ENCODE measurements around the gene ARHGAP15. TPM values are rescaled to one million over a fixed set of nuclear protein-coding genes. Genes with fewer than 3 reads are reported as not detected.

The ARHGAP15 gene
- total and polyA plus RNA-seq, 2 donors from 2014 or later: 5.7 to 23.1 TPM

GRCh38 chr2:143696651-143697050 is 567.4 kb downstream of the ARHGAP15 start:
- H3K36me3 ChIP-seq (ENCODE audit: control insufficient read depth in 2 of 3, insufficient read depth in 3 of 3, low read length in 3 of 3): no peaks in the 10 kb centered on the region
- no peak overlapping the region for H3K4me3 ChIP-seq (ENCODE audit: low read length in 3 of 3)
- H3K9ac ChIP-seq (ENCODE audit: low read length in 3 of 3): no peak overlapping the region
- no peaks in the 10 kb centered on the region for H3K4me1 ChIP-seq (ENCODE audit: control insufficient read depth in 2 of 3, insufficient read depth in 2 of 3, low read depth in 1 of 3, low read length in 3 of 3)
- TF ChIP-seq, protein P1, sequence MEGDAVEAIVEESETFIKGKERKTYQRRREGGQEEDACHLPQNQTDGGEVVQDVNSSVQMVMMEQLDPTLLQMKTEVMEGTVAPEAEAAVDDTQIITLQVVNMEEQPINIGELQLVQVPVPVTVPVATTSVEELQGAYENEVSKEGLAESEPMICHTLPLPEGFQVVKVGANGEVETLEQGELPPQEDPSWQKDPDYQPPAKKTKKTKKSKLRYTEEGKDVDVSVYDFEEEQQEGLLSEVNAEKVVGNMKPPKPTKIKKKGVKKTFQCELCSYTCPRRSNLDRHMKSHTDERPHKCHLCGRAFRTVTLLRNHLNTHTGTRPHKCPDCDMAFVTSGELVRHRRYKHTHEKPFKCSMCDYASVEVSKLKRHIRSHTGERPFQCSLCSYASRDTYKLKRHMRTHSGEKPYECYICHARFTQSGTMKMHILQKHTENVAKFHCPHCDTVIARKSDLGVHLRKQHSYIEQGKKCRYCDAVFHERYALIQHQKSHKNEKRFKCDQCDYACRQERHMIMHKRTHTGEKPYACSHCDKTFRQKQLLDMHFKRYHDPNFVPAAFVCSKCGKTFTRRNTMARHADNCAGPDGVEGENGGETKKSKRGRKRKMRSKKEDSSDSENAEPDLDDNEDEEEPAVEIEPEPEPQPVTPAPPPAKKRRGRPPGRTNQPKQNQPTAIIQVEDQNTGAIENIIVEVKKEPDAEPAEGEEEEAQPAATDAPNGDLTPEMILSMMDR (IDR thresholded peaks at IDR 0.05; ENCODE audit: borderline replicate concordance, extremely low read depth, insufficient read depth): no peak
- H3K27ac ChIP-seq (ENCODE audit: low read depth in 2 of 2, low read length in 2 of 2): no peak overlapping the region
- FAIRE-seq (no peak), DNase-seq (no peak)
- H3K27me3 ChIP-seq (ENCODE audit: control insufficient read depth, insufficient read depth, low read length): no peaks in the 10 kb centered on the region
- intact Hi-C loops (cut with DNase I): no loop called here
- no peaks in the 10 kb centered on the region for H3K9me3 ChIP-seq (ENCODE audit: control insufficient read depth in 2 of 3, insufficient read depth in 1 of 3, low read length in 3 of 3)

DNA sequence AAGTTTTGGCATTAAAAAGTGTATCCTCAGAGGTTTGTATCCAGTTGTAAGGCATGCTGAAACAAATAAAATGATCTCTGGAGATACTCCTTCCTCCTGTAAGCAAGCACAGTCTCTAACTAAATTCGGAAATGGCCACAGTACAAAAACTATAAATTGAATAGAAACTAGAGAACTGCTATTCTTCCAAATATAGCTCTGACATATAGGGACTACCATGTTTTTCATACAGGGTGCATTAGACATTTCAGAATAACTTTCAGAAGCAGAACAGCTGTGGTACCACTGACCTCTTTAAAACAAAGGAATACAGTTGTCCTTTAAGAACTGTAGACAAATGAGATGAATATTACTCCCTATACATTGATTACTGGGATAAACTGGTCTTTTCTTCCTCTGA is 568.5 kb downstream of the ARHGAP15 start:
- Histone ChIP-seq H3K27me3 (ENCODE audit: control insufficient read depth, insufficient read depth, low read length) (no peaks in the 10 kb centered on the region), H3K4me1 (ENCODE audit: control insufficient read depth in 2 of 3, insufficient read depth in 2 of 3, low read depth in 1 of 3, low read length in 3 of 3) (no peaks in the 10 kb centered on the region), H3K9me3 (ENCODE audit: control insufficient read depth in 2 of 3, insufficient read depth in 1 of 3, low read length in 3 of 3) (no peaks in the 10 kb centered on the region), H3K9ac (ENCODE audit: low read length in 3 of 3) (no peak overlapping the region), H3K4me3 (ENCODE audit: low read length in 3 of 3) (no peak overlapping the region), H3K36me3 (ENCODE audit: control insufficient read depth in 2 of 3, insufficient read depth in 3 of 3, low read length in 3 of 3) (no peaks in the 10 kb centered on the region), H3K27ac (ENCODE audit: low read depth in 2 of 2, low read length in 2 of 2) (no peak overlapping the region)
- TF ChIP-seq, protein P1 (IDR thresholded peaks at IDR 0.05; ENCODE audit: borderline replicate concordance, extremely low read depth, insufficient read depth): no peak
- no peak for FAIRE-seq
- intact Hi-C loops (cut with DNase I): no loop called here
- DNase-seq: no peak

DNA sequence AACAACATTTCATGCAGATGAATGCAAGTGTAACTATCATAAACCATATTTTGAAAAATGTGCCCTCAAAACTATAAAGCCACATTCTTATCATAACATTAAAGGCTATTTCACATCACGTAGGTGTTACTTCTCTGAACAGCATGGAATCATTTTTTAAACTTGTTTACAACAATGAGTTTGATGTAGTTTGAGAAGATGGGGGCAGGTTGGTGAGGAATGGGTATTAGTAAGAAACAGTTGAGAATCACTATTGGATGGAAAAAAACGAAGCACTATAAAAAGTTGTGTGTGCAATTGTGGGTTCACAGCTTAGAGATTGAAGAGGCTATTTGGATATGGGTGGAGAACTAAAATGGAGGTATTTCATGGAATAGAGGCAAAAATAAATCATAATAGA is 569.1 kb downstream of the ARHGAP15 start:
- FAIRE-seq (no peak), DNase-seq (no peak)
- no peak overlapping the region for H3K27ac ChIP-seq (ENCODE audit: low read depth in 2 of 2, low read length in 2 of 2)
- intact Hi-C loops (cut with DNase I): no loop called here
- H3K9ac ChIP-seq (ENCODE audit: low read length in 3 of 3): no peak overlapping the region
- no peaks in the 10 kb centered on the region for H3K27me3 ChIP-seq (ENCODE audit: control insufficient read depth, insufficient read depth, low read length)
- no peaks in the 10 kb centered on the region for H3K9me3 ChIP-seq (ENCODE audit: control insufficient read depth in 2 of 3, insufficient read depth in 1 of 3, low read length in 3 of 3)
- TF ChIP-seq, protein P1 (IDR thresholded peaks at IDR 0.05; ENCODE audit: borderline replicate concordance, extremely low read depth, insufficient read depth): no peak
- H3K36me3 ChIP-seq (ENCODE audit: control insufficient read depth in 2 of 3, insufficient read depth in 3 of 3, low read length in 3 of 3): no peaks in the 10 kb centered on the region
- no peak overlapping the region for H3K4me3 ChIP-seq (ENCODE audit: low read length in 3 of 3)
- H3K4me1 ChIP-seq (ENCODE audit: control insufficient read depth in 2 of 3, insufficient read depth in 2 of 3, low read depth in 1 of 3, low read length in 3 of 3): no peaks in the 10 kb centered on the region

GRCh38 chr2:143698888-143699570 is 569.8 kb downstream of the ARHGAP15 start:
- no peak overlapping the region for H3K27ac ChIP-seq (ENCODE audit: low read depth in 2 of 2, low read length in 2 of 2)
- TF ChIP-seq, protein P1 (IDR thresholded peaks at IDR 0.05; ENCODE audit: borderline replicate concordance, extremely low read depth, insufficient read depth): no peak
- H3K9me3 ChIP-seq (ENCODE audit: control insufficient read depth in 2 of 3, insufficient read depth in 1 of 3, low read length in 3 of 3): no peaks in the 10 kb centered on the region
- no peaks in the 10 kb centered on the region for H3K36me3 ChIP-seq (ENCODE audit: control insufficient read depth in 2 of 3, insufficient read depth in 3 of 3, low read length in 3 of 3)
- FAIRE-seq: no peak
- intact Hi-C loops (cut with DNase I): no loop called here
- H3K4me3 ChIP-seq (ENCODE audit: low read length in 3 of 3): no peak overlapping the region
- H3K27me3 ChIP-seq (ENCODE audit: control insufficient read depth, insufficient read depth, low read length): no peaks in the 10 kb centered on the region
- no peak for DNase-seq
- H3K4me1 ChIP-seq (ENCODE audit: control insufficient read depth in 2 of 3, insufficient read depth in 2 of 3, low read depth in 1 of 3, low read length in 3 of 3): no peaks in the 10 kb centered on the region
- H3K9ac ChIP-seq (ENCODE audit: low read length in 3 of 3): no peak overlapping the region

Data from kidney (tissue), 14 donors.